UCSD-AML1 (cell line): Measurements from ENCODE around the gene TPD52L1.
"Not testable (repeated sequence)": the region's sequence is repeated elsewhere in the genome, so short reads cannot be mapped to it uniquely, and the experiment has no call there.

Source experiments
- DNase-seq: peaks from one replicate; lab custom pipeline; 2025; ENCODE audit not compliant: unreplicated experiment; lab: John Stamatoyannopoulos, UW

TPD52L1 gene

DNA sequence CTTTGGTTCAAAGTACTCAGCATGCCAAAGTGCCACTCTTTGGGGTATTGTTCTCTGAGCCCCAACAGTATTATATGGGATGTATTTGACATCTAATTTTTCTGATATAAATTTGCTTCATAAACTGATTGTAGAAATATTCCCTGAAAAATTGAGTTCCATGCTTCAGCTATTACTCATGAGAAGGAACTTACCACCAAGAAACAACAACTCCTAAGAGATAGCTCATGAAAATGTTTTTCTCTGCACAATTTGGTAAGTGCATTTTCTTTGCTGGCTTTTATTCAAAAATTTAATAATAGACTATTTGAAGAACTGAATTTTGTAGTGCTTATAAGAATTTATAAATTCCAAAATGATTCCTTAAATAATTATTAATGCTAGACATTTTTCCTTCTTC lies 12.8 kb upstream of the TPD52L1 start:
- DNase-seq, result no peak

- DNase-seq, result no peak
Observed at GRCh38 chr6:125142618-125143017, 11.0 kb upstream of the TPD52L1 start.

- DNase-seq, result no peak
Observed at GRCh38 chr6:125144822-125145221, 8.8 kb upstream of the TPD52L1 start.

DNA sequence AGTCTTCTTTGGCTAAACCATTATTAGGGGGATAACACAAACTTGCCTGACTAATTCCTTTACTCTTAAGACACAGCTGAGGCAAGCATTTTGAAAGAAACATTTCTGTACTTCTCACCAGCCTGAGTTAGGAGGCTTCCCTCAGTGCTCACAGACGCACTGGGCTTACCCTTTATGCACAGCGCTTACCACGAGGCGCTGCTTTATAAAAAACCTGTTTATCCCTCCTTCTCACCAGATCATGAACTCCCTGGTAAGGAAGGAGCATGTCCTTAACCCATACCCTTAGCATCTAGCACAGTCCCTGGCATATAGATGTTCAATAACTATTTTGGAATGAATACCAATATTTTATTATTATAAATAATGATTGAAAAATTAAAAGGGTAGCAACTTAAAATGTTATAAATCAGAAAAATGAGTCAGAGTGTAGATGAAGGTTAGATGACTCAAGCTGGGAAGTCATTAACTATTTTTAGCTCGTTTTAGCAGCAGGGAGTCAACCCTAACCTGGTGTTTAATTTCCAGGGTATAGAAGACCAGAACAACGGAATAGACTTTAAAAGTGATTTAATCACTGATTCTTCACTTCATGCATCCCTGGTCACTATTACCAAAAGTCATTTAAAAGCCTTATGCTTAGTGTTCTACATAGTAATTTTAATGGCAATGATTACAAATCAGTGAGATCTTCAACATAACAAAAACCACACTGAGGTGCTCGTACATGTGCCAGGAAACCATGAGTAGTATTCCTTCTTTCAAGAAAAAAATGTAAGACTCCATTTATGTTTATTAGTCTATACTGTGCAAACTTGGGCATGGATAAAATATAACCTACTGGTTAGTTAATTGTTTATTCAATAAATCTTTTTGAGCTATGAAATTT lies 4.1 kb upstream of the TPD52L1 start:
- no peak for DNase-seq

GRCh38 chr6:125151700-125152099 lies 1.9 kb upstream of the TPD52L1 start:
- DNase-seq, result no peak

GRCh38 chr6:125154118-125154760 lies 666 bp downstream of the TPD52L1 start:
- DNase-seq, result no peak

DNA sequence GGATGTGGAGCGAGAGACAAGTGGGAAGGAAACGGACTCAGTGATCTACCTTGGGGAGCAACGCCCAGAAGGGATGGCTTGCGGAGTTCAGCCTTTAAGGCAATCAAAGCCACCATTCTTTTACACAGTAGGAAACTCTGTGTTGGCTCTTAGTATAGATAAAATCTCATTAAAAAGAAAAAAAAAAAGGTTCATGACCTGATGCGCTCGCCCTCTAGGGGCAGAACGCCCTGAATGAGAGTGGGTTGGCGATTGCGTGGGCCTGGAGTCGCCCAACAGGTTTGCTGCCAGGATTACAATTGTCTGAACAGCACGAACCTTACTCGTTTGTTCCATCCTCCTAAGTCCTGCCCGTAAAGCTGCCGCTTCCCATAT lies 1.2 kb downstream of the TPD52L1 start:
- no peak for DNase-seq

GRCh38 chr6:125155344-125155743 lies 1.8 kb downstream of the TPD52L1 start:
- DNase-seq, result no peak

- DNase-seq, result no peak
Observed at GRCh38 chr6:125156496-125156895, 2.9 kb downstream of the TPD52L1 start.

DNA sequence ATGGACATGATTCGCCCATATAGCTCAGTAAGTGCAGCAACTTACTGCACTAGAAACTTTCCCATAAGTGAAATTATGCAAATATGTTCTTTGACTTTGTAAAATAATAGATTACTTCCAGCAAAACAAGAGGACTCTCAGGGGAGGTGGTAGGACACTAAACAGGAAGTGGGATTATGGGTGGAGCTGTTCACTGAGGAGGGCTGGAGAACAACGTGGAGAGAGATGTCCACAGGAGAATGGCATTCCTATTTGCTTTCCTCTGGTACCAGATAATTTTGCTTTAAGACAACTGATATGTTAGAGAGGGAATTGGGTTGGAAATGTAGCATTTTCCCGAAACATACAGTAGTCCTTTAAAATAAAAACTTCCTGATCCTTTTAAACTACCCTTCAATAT lies 3.7 kb downstream of the TPD52L1 start:
- no peak for DNase-seq

- DNase-seq, result no peak
Observed at GRCh38 chr6:125157725-125158124, 4.2 kb downstream of the TPD52L1 start.

- not testable (repeated sequence) for DNase-seq
Observed at GRCh38 chr6:125163339-125163738, 9.8 kb downstream of the TPD52L1 start.

- DNase-seq, result no peak
Observed at GRCh38 chr6:125163811-125164210, 10.2 kb downstream of the TPD52L1 start.

DNA sequence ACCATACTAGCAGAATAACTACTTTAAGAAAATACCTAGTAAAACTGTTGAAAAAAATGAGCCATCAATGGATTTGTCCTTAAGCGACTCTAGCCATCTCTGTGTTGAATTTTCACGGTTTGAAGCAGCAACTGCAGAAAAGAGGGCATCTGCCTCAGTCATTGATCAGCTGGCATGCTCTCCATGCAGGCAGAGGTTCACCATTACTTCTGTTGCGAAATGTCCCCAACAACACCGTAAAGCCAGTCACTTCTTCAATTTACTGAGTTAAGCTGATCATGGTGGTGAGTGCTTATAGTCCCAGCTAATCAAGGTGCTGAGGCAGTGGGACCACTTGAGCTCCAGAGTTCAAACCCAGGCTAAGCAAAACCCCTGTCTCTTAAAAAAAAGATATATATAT lies 11.1 kb downstream of the TPD52L1 start:
- DNase-seq, result no peak

GRCh38 chr6:125165256-125165655 lies 11.7 kb downstream of the TPD52L1 start:
- DNase-seq, result no peak

- no peak for DNase-seq
Observed at GRCh38 chr6:125165776-125166175, 12.2 kb downstream of the TPD52L1 start.

GRCh38 chr6:125166711-125167110 lies 13.1 kb downstream of the TPD52L1 start:
- DNase-seq, result no peak

- no peak for DNase-seq
Observed at GRCh38 chr6:125167579-125167978, 14.0 kb downstream of the TPD52L1 start.

DNA sequence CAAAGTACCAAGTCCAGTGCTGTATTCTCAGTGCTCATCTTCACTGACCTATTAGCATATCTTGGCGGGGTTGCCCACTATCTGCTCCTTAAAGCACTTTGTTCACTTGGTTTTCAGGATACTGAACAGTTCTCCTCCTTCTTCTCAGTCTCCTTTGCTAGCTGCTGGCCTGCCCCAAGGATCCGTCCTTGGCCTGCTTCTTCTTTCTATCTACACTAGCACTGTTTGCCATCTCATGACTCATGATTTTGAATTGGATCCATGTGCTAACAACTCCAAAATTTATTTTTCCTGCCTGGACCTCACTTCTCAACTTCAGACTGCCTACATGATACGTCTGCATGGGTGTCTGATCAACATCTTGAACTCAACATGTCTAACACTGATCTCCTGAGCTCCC lies 15.5 kb downstream of the TPD52L1 start:
- no peak for DNase-seq

DNA sequence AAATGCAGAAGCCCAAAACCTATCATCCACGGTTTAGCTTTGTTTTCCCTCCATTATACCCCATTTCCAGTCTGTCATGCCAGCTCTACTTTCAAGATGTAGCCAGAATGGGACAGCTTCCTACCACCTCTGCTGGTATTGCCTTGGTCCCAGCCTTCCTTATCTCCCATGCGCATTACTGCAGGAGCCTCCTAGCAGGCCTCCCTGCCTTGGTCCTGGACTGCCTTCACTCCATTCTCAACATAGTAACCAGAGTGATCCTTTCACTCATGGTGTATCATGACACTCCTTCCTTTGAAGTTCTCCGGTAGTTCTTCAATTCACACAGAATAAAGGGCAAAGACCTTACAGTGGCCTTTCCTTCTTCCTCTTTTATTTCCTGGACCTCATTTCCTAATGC lies 15.9 kb downstream of the TPD52L1 start:
- DNase-seq, result no peak

- no peak for DNase-seq
Observed at GRCh38 chr6:125170376-125170775, 16.8 kb downstream of the TPD52L1 start.

- no peak for DNase-seq
Observed at GRCh38 chr6:125173341-125174095, 19.9 kb downstream of the TPD52L1 start.
